Testis (tissue), 2 donors: ENCODE measurements around the gene WAC.

Experiments used
- CTCF ChIP-seq, 3 experiments: fragments of 450-650 bp in 2 of 3; fragments of 200-600 bp in 1 of 3; sonication (generic) in 1 of 3; IDR thresholded peaks; one replicate each; pipeline ENCODE4 v1.5.1; 2016 to 2019; ENCODE audit warnings: antibody characterized with exemption in 3 of 3, mild to moderate bottlenecking in 2 of 3, moderate library complexity in 1 of 3
- POLR2A ChIP-seq: fragments of 450-650 bp; IDR thresholded peaks from one replicate; pipeline ENCODE4 v1.6.1; 2017; ENCODE audit warnings: antibody characterized with exemption, mild to moderate bottlenecking, moderate library complexity

DNA sequence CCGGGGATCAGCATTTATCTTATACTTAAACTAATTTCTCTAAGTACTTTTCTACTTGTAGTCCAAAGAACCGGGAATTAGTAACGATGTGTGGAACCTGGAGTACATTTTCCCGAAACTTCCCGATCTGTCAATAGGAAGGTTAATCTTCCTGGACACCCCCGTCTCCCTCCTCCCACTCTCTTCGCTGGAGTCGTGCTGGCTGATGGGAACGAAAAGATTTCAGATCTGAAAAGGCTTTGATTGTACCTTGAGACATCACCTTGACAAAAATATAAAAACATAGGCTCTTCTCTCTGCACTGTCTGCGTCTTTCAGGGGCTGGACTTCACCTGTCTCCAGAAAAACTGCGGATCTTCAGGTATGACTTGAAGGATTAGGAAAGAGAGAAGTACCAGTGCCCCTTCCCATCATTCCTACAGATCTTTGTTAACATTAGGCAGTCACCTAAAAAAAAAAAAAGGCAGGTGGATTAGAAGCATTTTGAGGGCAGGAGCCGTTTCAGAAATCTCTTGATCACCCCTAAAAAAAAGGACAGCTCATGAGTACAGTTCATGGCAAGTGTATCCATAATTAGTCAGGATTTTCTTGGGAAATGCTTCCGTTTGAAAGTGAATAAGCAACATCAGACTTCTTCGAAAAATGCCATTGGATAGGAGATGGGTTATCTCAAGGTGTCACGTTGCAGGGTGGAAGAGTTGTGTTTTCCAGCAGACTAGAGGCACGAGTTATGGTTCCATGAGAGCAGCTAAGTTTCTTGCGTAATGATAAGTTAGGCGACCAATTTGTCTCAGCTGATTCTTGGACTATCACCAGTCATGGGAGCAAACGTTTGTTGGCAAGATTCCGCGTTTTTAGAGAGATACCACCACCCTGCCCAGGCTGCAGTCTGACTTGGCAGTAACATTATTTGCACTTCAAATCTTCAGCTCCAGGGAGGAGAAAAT, 136.6 kb downstream of the WAC start:
- no peak for TF ChIP-seq CTCF (IDR thresholded peaks at IDR 0.05)
- no peak for TF ChIP-seq POLR2A
